A673 (cell line): ENCODE results near the gene FSTL1. TPM values are rescaled to one million over a fixed set of nuclear protein-coding genes. Genes with fewer than 3 reads are reported as not detected.

Experiments
- BruUV-seq: library from RNA; stranded (reverse); fragments of 400-500 nt; replicated peaks from 2 replicates; lab custom pipeline; 2021; lab: Mats Ljungman, UMichigan
- CTCF ChIA-PET: fragments of 300-600 bp; sonication (Branson Sonifier 250); formaldehyde crosslinking; loops from one replicate; lab custom pipeline; 2022; ENCODE audit warnings: antibody characterized with exemption; lab: Charles Lee
- POLR2A ChIA-PET: fragments of 300-600 bp; sonication (Branson Sonifier 250); formaldehyde crosslinking; loops from one replicate; lab custom pipeline; 2022; ENCODE audit warnings: antibody characterized with exemption; ENCODE audit not compliant: low non-redundant PET; lab: Charles Lee
- DNase-seq: peaks from one replicate; pipeline ENCODE4 v3.0.0-alpha.2; 2015; ENCODE audit warnings: low spot score
- H3K27ac ChIP-seq: fragments of 200-600 bp; sonication (generic); 2 replicates; pipeline ENCODE4 v1.5.1; 2016; ENCODE audit warnings: mixed run types, low read depth, mild to moderate bottlenecking, mixed read lengths, antibody characterized with exemption, low read length; ENCODE audit not compliant: poor library complexity, severe bottlenecking
- H3K27me3 ChIP-seq: fragments of 200-600 bp; sonication (generic); replicated peaks from 2 replicates; pipeline ENCODE4 v1.6.1; 2017; ENCODE audit warnings: mixed run types, low read depth, mild to moderate bottlenecking, mixed read lengths, antibody characterized with exemption, low read length; ENCODE audit not compliant: insufficient read depth, poor library complexity
- H3K36me3 ChIP-seq: fragments of 200-600 bp; sonication (generic); 2 replicates; pipeline ENCODE4 v1.6.1; 2016; ENCODE audit warnings: mixed run types, mild to moderate bottlenecking, mixed read lengths, antibody characterized with exemption, low read length; ENCODE audit not compliant: insufficient read depth, poor library complexity, severe bottlenecking
- H3K4me1 ChIP-seq: fragments of 200-600 bp; sonication (generic); 2 replicates; pipeline ENCODE4 v1.6.1; 2017; ENCODE audit warnings: mixed run types, mild to moderate bottlenecking, mixed read lengths, antibody characterized with exemption, low read length; ENCODE audit not compliant: insufficient read depth, poor library complexity, severe bottlenecking
- H3K4me3 ChIP-seq: fragments of 200-600 bp; sonication (generic); 2 replicates; pipeline ENCODE4 v1.5.1; 2016; ENCODE audit warnings: low read depth, mixed run types, mild to moderate bottlenecking, mixed read lengths, low read length; ENCODE audit not compliant: poor library complexity, severe bottlenecking
- H3K9me3 ChIP-seq: fragments of 200-600 bp; sonication (generic); 2 replicates; pipeline ENCODE4 v1.6.1; 2016; ENCODE audit warnings: mixed run types, low read depth, mild to moderate bottlenecking, mixed read lengths, antibody characterized with exemption, low read length; ENCODE audit not compliant: poor library complexity, severe bottlenecking
- EZH2 ChIP-seq: fragments of 200-600 bp; sonication (generic); IDR thresholded peaks from 2 replicates; pipeline ENCODE4 v1.6.1; 2017; ENCODE audit warnings: borderline replicate concordance, low read depth, mild to moderate bottlenecking, mixed read lengths, antibody characterized with exemption, low read length; ENCODE audit not compliant: poor library complexity, severe bottlenecking
- intact Hi-C: fragments of 100-400 bp; cut with micrococcal nuclease; formaldehyde crosslinking; loops from one replicate; pipeline ENCODE4 v1.10.0; 2022; ENCODE audit not compliant: unreplicated experiment
- total RNA-seq: library from RNA; stranded (reverse); gene quantifications from 2 replicates; pipeline ENCODE4 v1.2.3, GENCODE V29; 2021
- TF ChIP-seq, protein P1 (sequence below): fragments of 300-800, 200-600 bp; sonication (generic); conservative IDR thresholded peaks from 2 replicates; pipeline ENCODE4 v1.5.1; 2017; ENCODE audit warnings: low read depth, mild to moderate bottlenecking, antibody characterized with exemption, low read length, moderate library complexity, mixed read lengths

Gene FSTL1
- total RNA-seq, 1 experiment from 2014 or later, result 122 TPM

DNA sequence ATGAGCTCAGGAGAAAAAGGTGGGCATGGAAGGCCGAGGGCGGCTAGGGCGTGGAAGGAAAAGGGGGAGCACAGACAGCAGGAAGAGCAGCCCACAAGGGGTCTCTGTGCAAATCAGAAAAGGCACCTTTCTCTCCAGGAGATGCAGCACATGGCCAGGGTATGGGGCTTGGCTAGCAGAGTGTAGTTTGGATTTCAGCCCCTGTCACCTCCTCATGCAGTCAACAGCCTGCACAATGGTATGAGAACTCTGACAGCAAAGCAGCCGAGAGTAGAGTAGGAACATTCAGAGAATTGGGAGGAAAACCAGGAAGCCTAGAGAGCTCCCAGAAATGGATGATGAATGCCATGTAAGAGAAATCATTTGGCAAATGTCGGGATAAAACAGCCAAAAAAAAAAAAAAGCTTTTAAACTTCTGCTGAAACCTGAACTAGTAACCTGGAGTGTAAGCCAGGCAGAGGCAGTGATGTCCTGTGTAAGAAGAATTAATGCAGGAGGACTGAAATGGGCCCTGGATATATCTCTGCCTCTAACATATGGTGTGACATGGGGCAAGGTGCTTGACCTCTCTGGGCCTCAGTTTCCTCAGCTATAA is 25.7 kb downstream of the FSTL1 start:
- TF ChIP-seq EZH2, result no peak
- TF ChIP-seq, protein P1, sequence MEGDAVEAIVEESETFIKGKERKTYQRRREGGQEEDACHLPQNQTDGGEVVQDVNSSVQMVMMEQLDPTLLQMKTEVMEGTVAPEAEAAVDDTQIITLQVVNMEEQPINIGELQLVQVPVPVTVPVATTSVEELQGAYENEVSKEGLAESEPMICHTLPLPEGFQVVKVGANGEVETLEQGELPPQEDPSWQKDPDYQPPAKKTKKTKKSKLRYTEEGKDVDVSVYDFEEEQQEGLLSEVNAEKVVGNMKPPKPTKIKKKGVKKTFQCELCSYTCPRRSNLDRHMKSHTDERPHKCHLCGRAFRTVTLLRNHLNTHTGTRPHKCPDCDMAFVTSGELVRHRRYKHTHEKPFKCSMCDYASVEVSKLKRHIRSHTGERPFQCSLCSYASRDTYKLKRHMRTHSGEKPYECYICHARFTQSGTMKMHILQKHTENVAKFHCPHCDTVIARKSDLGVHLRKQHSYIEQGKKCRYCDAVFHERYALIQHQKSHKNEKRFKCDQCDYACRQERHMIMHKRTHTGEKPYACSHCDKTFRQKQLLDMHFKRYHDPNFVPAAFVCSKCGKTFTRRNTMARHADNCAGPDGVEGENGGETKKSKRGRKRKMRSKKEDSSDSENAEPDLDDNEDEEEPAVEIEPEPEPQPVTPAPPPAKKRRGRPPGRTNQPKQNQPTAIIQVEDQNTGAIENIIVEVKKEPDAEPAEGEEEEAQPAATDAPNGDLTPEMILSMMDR, result no peak
- intact Hi-C loops, result no loop called here
- no TSS peak for BruUV-seq
- H3K4me1 ChIP-seq, result peaks cover 29% of the 10 kb centered on the region
- no peaks in the 10 kb centered on the region for H3K27me3 ChIP-seq
- no peak overlapping the region for H3K4me3 ChIP-seq
- POLR2A ChIA-PET, result no interaction called here
- no peaks in the 10 kb centered on the region for H3K9me3 ChIP-seq
- H3K36me3 ChIP-seq, result no peaks in the 10 kb centered on the region
- no peak for DNase-seq
- H3K27ac ChIP-seq, result no peak overlapping the region
- CTCF ChIA-PET, result interaction anchor here (0.6 kb wide), 1 partner anchor 181 kb away, joined by 6 read pairs; no protein-coding TSS in a partner anchor

DNA sequence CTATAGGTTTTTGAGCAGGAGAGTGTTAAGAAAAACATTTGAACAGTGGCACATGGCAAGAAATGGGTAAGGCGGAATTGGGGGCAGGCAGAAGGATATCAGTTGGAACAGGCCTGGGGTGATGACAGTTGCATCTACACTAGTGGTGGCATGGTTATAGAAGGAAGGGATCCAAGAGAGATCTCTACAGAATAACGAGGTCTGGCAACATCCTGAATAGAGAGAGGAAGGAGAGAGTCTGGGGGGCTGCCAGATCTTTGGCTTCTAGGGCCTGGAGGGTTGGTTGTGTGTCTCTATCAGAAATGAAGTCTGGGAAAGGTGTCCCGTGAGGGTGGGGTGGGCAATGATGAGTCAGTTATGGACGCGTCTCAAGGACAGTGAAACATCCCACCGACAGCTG is 26.3 kb downstream of the FSTL1 start:
- Histone ChIP-seq H3K4me3 (no peak overlapping the region), H3K36me3 (no peaks in the 10 kb centered on the region), H3K27ac (no peak overlapping the region), H3K27me3 (no peaks in the 10 kb centered on the region), H3K4me1 (peaks cover 29% of the 10 kb centered on the region), H3K9me3 (no peaks in the 10 kb centered on the region)
- ChIA-PET CTCF (no interaction called here), POLR2A (interaction anchor here (0.6 kb wide), 1 partner anchor 173 kb away, joined by 3 read pairs; no protein-coding TSS in a partner anchor)
- intact Hi-C loops, result no loop called here
- no peak for TF ChIP-seq EZH2
- TF ChIP-seq, protein P1, result no peak
- no peak for DNase-seq
- no TSS peak for BruUV-seq

DNA sequence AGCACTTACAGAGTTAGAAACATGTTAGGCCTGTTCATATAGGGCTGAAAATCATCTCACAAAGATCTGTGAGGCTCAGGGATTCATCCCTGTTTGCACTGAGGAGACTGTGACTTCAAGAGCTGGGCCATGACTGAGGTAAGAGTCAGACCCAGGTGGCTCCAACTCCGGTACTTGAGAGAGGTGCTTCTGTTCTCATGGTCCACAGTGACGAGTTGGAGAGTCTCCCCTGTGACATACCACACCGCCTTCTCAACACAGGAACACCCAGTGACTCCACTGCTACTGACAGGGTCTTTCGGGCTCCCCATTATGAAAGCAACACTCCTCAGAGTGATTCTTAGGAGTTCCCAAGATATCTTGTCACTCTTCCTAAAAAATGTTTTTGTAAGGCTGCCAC is 27.4 kb downstream of the FSTL1 start:
- POLR2A ChIA-PET, result no interaction called here
- Histone ChIP-seq H3K27me3 (no peaks in the 10 kb centered on the region), H3K36me3 (no peaks in the 10 kb centered on the region), H3K4me1 (peaks cover 22% of the 10 kb centered on the region), H3K9me3 (no peaks in the 10 kb centered on the region), H3K27ac (no peak overlapping the region), H3K4me3 (no peak overlapping the region)
- DNase-seq, result no peak
- no peak for TF ChIP-seq EZH2
- TF ChIP-seq, protein P1, result no peak
- CTCF ChIA-PET, result no interaction called here
- intact Hi-C loops, result no loop called here
- no TSS peak for BruUV-seq
